GM23338 (cell line): ENCODE results near the gene KCNIP2. TPM values are rescaled to one million over a fixed set of nuclear protein-coding genes. Genes with fewer than 3 reads are reported as not detected.

Experiments
- ATAC-seq: fragments of 200-7000 bp; cut with Tn5 transposase; 3 replicates; pipeline ENCODE4 v1.9.1; 2020
- DNase-seq: peaks from one replicate; pipeline ENCODE4 v3.0.0-alpha.2; 2015; ENCODE audit warnings: low spot score
- H2AFZ ChIP-seq: fragments of 200-600 bp; sonication (generic); 2 replicates; pipeline ENCODE4 v1.8.0; 2016; ENCODE audit warnings: antibody characterized with exemption, mild to moderate bottlenecking, moderate library complexity
- H3F3A ChIP-seq: fragments of 200-600 bp; sonication (generic); replicated peaks from 2 replicates; pipeline ENCODE4 v1.8.0; 2017; ENCODE audit warnings: antibody characterized with exemption, mixed run types, low read depth
- H3K27ac ChIP-seq: fragments of 200-600 bp; sonication (generic); 2 replicates; pipeline ENCODE4 v1.6.1; 2016; ENCODE audit warnings: low read depth
- H3K27me3 ChIP-seq: fragments of 200-600 bp; sonication (generic); 2 replicates; pipeline ENCODE4 v1.8.0; 2016; ENCODE audit warnings: mild to moderate bottlenecking, mixed run types, moderate library complexity; ENCODE audit not compliant: insufficient read depth
- H3K36me3 ChIP-seq: fragments of 200-600 bp; sonication (generic); 2 replicates; pipeline ENCODE4 v1.8.0; 2016; ENCODE audit warnings: mild to moderate bottlenecking; ENCODE audit not compliant: insufficient read depth
- H3K4me1 ChIP-seq: fragments of 200-600 bp; sonication (generic); 2 replicates; pipeline ENCODE4 v1.8.0; 2016; ENCODE audit warnings: mild to moderate bottlenecking, moderate library complexity; ENCODE audit not compliant: insufficient read depth
- H3K4me2 ChIP-seq: fragments of 200-600 bp; sonication (generic); 2 replicates; pipeline ENCODE4 v1.7.1; 2017; ENCODE audit warnings: mixed run types
- H3K4me3 ChIP-seq: fragments of 200-600 bp; sonication (generic); 2 replicates; pipeline ENCODE4 v1.6.1; 2016; ENCODE audit warnings: mixed run types
- H3K79me2 ChIP-seq: fragments of 200-600 bp; sonication (generic); replicated peaks from 2 replicates; pipeline ENCODE4 v1.8.0; 2017; ENCODE audit warnings: mild to moderate bottlenecking; ENCODE audit not compliant: insufficient read depth
- H3K9me2 ChIP-seq: fragments of 200-600 bp; sonication (generic); 2 replicates; pipeline ENCODE4 v1.8.0; 2017; ENCODE audit not compliant: insufficient read depth
- H4K20me1 ChIP-seq: fragments of 200-600 bp; sonication (generic); replicated peaks from 2 replicates; pipeline ENCODE4 v1.8.0; 2017; ENCODE audit warnings: mild to moderate bottlenecking; ENCODE audit not compliant: insufficient read depth
- H3K27ac Mint-ChIP-seq: 2 replicates; pipeline ENCODE4 v1.8.0; 2020; ENCODE audit warnings: inconsistent platforms, mild to moderate bottlenecking, moderate library complexity, mixed read lengths
- H3K27me3 Mint-ChIP-seq: 3 replicates; pipeline ENCODE4 v1.8.0; 2022; ENCODE audit warnings: low read depth, mild to moderate bottlenecking, moderate library complexity, mixed read lengths, inconsistent platforms; ENCODE audit not compliant: insufficient read depth, poor library complexity
- H3K36me3 Mint-ChIP-seq: 3 replicates; pipeline ENCODE4 v1.8.0; 2021; ENCODE audit warnings: low read depth, mild to moderate bottlenecking, inconsistent platforms, moderate library complexity, mixed read lengths
- H3K4me1 Mint-ChIP-seq: 3 replicates; pipeline ENCODE4 v1.8.0; 2020; ENCODE audit warnings: mild to moderate bottlenecking, inconsistent platforms, mixed read lengths
- H3K4me3 Mint-ChIP-seq: 3 replicates; pipeline ENCODE4 v1.8.0; 2021; ENCODE audit warnings: moderate library complexity, mild to moderate bottlenecking, inconsistent platforms, mixed read lengths
- H3K9me3 Mint-ChIP-seq: 3 replicates; pipeline ENCODE4 v1.8.0; 2020; ENCODE audit warnings: moderate library complexity, mild to moderate bottlenecking, inconsistent platforms, mixed read lengths
- EZH2phosphoT487 ChIP-seq: fragments of 200-600 bp; sonication (generic); IDR thresholded peaks from one replicate; pipeline ENCODE4 v1.8.1; 2018; ENCODE audit warnings: antibody characterized with exemption; ENCODE audit not compliant: unreplicated experiment
- JUNB ChIP-seq: IDR thresholded peaks from one replicate; pipeline ENCODE4 v1.6.1; 2016; ENCODE audit warnings: antibody characterized with exemption; ENCODE audit not compliant: unreplicated experiment
- POLR2AphosphoS5 ChIP-seq: IDR thresholded peaks from 2 replicates; pipeline ENCODE4 v1.6.1; 2016; ENCODE audit warnings: antibody characterized with exemption, low read depth
- STAT1 ChIP-seq: IDR thresholded peaks from one replicate; pipeline ENCODE4 v1.6.1; 2016; ENCODE audit warnings: antibody characterized with exemption; ENCODE audit not compliant: unreplicated experiment
- ZNF331 ChIP-seq: fragments of 250-450 bp; sonication (Bioruptor Pico); IDR thresholded peaks from 2 replicates; pipeline ENCODE4 v1.5.0; 2020; ENCODE audit warnings: low read depth, mild to moderate bottlenecking, moderate library complexity
- polyA plus RNA-seq: library from polyadenylated mRNA; unstranded; fragments of >200 nt; fragmentation: Nextera tagmentation; extraction: Ambion mirVana; gene quantifications from 2 replicates; pipeline ENCODE4 v1.2.1, GENCODE V29; 2016
- total RNA-seq: library from RNA; depleted of rRNA; stranded (reverse); fragments of >200 nt; shearing (Covaris generic); gene quantifications from 2 replicates; pipeline ENCODE4 v1.2.3, GENCODE V29; 2014
- TF ChIP-seq, protein P1 (sequence below): IDR thresholded peaks from one replicate; pipeline ENCODE4 v1.6.1; 2018; ENCODE audit warnings: antibody characterized with exemption; ENCODE audit not compliant: unreplicated experiment

KCNIP2 gene
- total and polyA plus RNA-seq, 2 experiments from 2014 or later: 2.2 to 2.6 TPM

GRCh38 chr10:101817337-101818118 lies 26.1 kb downstream of the KCNIP2 start:
- H3K36me3 ChIP-seq: no peaks in the 10 kb centered on the region
- Mint-ChIP-seq H3K4me3 (peak overlapping the region; percentile 86), H3K27me3 (peaks cover 9% of the 10 kb centered on the region), H3K27ac (peak overlapping the region; percentile 99), H3K4me1 (peaks cover 24% of the 10 kb centered on the region; the same call in 2 of the 3 replicates), H3K36me3 (peaks cover 5% of the 10 kb centered on the region; the same call in 2 of the 3 replicates), H3K9me3 (no peaks in the 10 kb centered on the region; the same call in 2 of the 3 replicates)
- peaks cover 24% of the 10 kb centered on the region for H3K4me1 ChIP-seq
- no peaks in the 10 kb centered on the region for H3K27me3 ChIP-seq
- H3F3A ChIP-seq: no peaks in the 10 kb centered on the region
- H4K20me1 ChIP-seq: peaks cover 43% of the 10 kb centered on the region
- DNase-seq (peak; percentile 72), ATAC-seq (peak; percentile 20)
- H3K27ac ChIP-seq: peak overlapping the region; percentile 85
- peak overlapping the region; percentile 91 for H3K4me2 ChIP-seq
- H2AFZ ChIP-seq: no peak overlapping the region
- peaks cover 65% of the 10 kb centered on the region for H3K79me2 ChIP-seq
- peak overlapping the region; percentile 88 for H3K4me3 ChIP-seq
- H3K9me2 ChIP-seq: no peaks in the 10 kb centered on the region
- TF ChIP-seq JUNB (no peak), ZNF331 (CRISPR knock-in tag) (no peak)

DNA sequence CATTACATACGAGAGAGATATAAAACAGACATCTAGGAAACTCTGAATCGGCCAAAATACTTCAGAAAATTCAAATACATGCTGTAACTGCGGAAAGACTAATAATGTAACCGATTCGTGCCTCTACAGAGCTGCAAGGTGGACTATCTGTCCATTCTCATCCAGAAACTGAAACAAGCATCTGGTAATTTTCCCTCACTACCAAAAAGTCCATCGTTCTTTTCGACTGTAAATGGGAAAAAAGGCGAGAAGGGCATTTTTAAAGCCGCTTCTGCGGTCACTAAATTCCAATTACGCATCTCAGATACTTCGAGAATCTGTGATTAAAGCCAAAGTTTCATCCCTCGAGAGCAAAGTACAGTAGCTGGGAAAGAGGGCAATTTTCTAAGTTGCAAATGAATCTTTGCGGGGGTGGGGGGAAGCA lies 26.7 kb downstream of the KCNIP2 start:
- no peak for TF ChIP-seq EZH2phosphoT487
- no peak for TF ChIP-seq STAT1
- TF ChIP-seq POLR2AphosphoS5: no peak
- TF ChIP-seq, protein P1, sequence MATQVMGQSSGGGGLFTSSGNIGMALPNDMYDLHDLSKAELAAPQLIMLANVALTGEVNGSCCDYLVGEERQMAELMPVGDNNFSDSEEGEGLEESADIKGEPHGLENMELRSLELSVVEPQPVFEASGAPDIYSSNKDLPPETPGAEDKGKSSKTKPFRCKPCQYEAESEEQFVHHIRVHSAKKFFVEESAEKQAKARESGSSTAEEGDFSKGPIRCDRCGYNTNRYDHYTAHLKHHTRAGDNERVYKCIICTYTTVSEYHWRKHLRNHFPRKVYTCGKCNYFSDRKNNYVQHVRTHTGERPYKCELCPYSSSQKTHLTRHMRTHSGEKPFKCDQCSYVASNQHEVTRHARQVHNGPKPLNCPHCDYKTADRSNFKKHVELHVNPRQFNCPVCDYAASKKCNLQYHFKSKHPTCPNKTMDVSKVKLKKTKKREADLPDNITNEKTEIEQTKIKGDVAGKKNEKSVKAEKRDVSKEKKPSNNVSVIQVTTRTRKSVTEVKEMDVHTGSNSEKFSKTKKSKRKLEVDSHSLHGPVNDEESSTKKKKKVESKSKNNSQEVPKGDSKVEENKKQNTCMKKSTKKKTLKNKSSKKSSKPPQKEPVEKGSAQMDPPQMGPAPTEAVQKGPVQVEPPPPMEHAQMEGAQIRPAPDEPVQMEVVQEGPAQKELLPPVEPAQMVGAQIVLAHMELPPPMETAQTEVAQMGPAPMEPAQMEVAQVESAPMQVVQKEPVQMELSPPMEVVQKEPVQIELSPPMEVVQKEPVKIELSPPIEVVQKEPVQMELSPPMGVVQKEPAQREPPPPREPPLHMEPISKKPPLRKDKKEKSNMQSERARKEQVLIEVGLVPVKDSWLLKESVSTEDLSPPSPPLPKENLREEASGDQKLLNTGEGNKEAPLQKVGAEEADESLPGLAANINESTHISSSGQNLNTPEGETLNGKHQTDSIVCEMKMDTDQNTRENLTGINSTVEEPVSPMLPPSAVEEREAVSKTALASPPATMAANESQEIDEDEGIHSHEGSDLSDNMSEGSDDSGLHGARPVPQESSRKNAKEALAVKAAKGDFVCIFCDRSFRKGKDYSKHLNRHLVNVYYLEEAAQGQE: no peak
- Histone ChIP-seq H4K20me1 (peaks cover 49% of the 10 kb centered on the region), H3K9me2 (no peaks in the 10 kb centered on the region), H3F3A (no peaks in the 10 kb centered on the region), H3K27me3 (no peaks in the 10 kb centered on the region), H3K4me3 (peak overlapping the region; percentile 88), H3K4me1 (peaks cover 24% of the 10 kb centered on the region), H3K27ac (no peak overlapping the region; the same call in 1 of the 2 replicates), H3K4me2 (peak overlapping the region; percentile 91), H3K79me2 (peaks cover 71% of the 10 kb centered on the region), H2AFZ (no peak overlapping the region), H3K36me3 (no peaks in the 10 kb centered on the region)
- peak overlapping the region; percentile 86 for H3K4me3 Mint-ChIP-seq
- H3K36me3 Mint-ChIP-seq: peaks cover 10% of the 10 kb centered on the region; the same call in 2 of the 3 replicates
- peaks cover 25% of the 10 kb centered on the region; the same call in 2 of the 3 replicates for H3K4me1 Mint-ChIP-seq
- DNase-seq (no peak), ATAC-seq (no peak)
- no peaks in the 10 kb centered on the region; the same call in 2 of the 3 replicates for H3K9me3 Mint-ChIP-seq
- peaks cover 9% of the 10 kb centered on the region for H3K27me3 Mint-ChIP-seq
- H3K27ac Mint-ChIP-seq: peak overlapping the region; percentile 92
